Breast epithelium (tissue), 4 donors: Measurements from ENCODE around the gene FMN1. TPM values are rescaled to one million over a fixed set of nuclear protein-coding genes. Genes with fewer than 3 reads are reported as not detected.

ENCODE experiments used
- DNase-seq, 2 donors: peaks; one replicate each; pipeline ENCODE4 v3.0.0-alpha.2; 2019; ENCODE audit warnings: low spot score in 2 of 2
- H3K27ac ChIP-seq, 2 donors: fragments of 200-600 bp; sonication (generic) in 1 of 2; one replicate each; pipeline ENCODE4 v1.5.1; 2016 to 2019; ENCODE audit warnings: mild to moderate bottlenecking in 1 of 2
- H3K27me3 ChIP-seq, 2 donors: fragments of 200-600 bp; sonication (generic) in 1 of 2; one replicate each; pipeline versions ENCODE4 v1.5.1 to v1.6.0; 2017 to 2019; ENCODE audit warnings: control low read depth in 1 of 2, mild to moderate bottlenecking in 1 of 2
- H3K36me3 ChIP-seq: fragments of 200-600 bp; one replicate; pipeline ENCODE4 v1.5.1; 2019
- H3K4me1 ChIP-seq, 2 donors: fragments of 200-600 bp; sonication (generic); one replicate each; pipeline ENCODE4 v1.5.1; 2016 to 2019; ENCODE audit warnings: control low read depth in 1 of 2
- H3K4me3 ChIP-seq, 3 donors: fragments of 200-600 bp; sonication (generic); 1 replicate in 2 of 3; 2 replicates in 1 of 3; pipeline ENCODE4 v1.5.1; 2016 to 2019; ENCODE audit warnings: mild to moderate bottlenecking in 3 of 3, moderate library complexity in 2 of 3
- H3K9me3 ChIP-seq, 2 donors: fragments of 200-600 bp; sonication (generic) in 1 of 2; one replicate each; pipeline ENCODE4 v1.5.1; 2016 to 2019; ENCODE audit warnings: control low read depth in 1 of 2
- CTCF ChIP-seq, 3 donors: fragments of 450-650 bp; IDR thresholded peaks; one replicate each; pipeline ENCODE4 v1.5.1; 2016 to 2017; ENCODE audit warnings: antibody characterized with exemption in 3 of 3, mild to moderate bottlenecking in 3 of 3, moderate library complexity in 3 of 3
- POLR2A ChIP-seq: fragments of 450-650 bp; IDR thresholded peaks from one replicate; pipeline ENCODE4 v1.6.1; 2016; ENCODE audit warnings: antibody characterized with exemption, mild to moderate bottlenecking, moderate library complexity
- POLR2AphosphoS5 ChIP-seq, 3 donors: sonication (generic); formaldehyde crosslinking; IDR thresholded peaks; one replicate each; pipeline ENCODE4 v1.6.1; 2017; ENCODE audit warnings: antibody characterized with exemption in 3 of 3
- intact Hi-C: fragments of 100-400 bp; cut with DNase I; formaldehyde crosslinking; loops from one replicate; pipeline ENCODE4 v1.15.1; 2023; ENCODE audit warnings: low total_unique reads
- total RNA-seq, 3 donors: library from RNA; depleted of rRNA; stranded (reverse); fragments of >200 nt; gene quantifications; one replicate each; pipeline ENCODE4 v1.1.0, GENCODE V29; 2016

The FMN1 gene
- total RNA-seq, 3 donors from 2014 or later: 33.1 to 56.8 (median 50.7) TPM

GRCh38 chr15:32880642-32881041 lies 313.9 kb downstream of the FMN1 start:
- Histone ChIP-seq H3K9me3 (no peaks in the 10 kb centered on the region), H3K27me3 (no peaks in the 10 kb centered on the region), H3K36me3 (no peaks in the 10 kb centered on the region), H3K4me3 (no peak overlapping the region), H3K4me1 (no peaks in the 10 kb centered on the region), H3K27ac (no peak overlapping the region)
- intact Hi-C loops: no loop called here
- DNase-seq: no peak
- TF ChIP-seq POLR2AphosphoS5 (IDR thresholded peaks at IDR 0.05) (no peak), CTCF (IDR thresholded peaks at IDR 0.05) (no peak), POLR2A (no peak)

GRCh38 chr15:32879980-32880379 lies 314.5 kb downstream of the FMN1 start:
- no peaks in the 10 kb centered on the region for H3K9me3 ChIP-seq
- no peaks in the 10 kb centered on the region for H3K27me3 ChIP-seq
- H3K4me3 ChIP-seq: no peak overlapping the region
- DNase-seq: no peak
- TF ChIP-seq POLR2AphosphoS5 (IDR thresholded peaks at IDR 0.05) (no peak), POLR2A (no peak), CTCF (IDR thresholded peaks at IDR 0.05) (no peak)
- H3K27ac ChIP-seq: no peak overlapping the region
- no peaks in the 10 kb centered on the region for H3K4me1 ChIP-seq
- H3K36me3 ChIP-seq: no peaks in the 10 kb centered on the region
- intact Hi-C loops: no loop called here

GRCh38 chr15:32878869-32879805 lies 315.4 kb downstream of the FMN1 start:
- H3K27ac ChIP-seq: peak overlapping the region in 1 of 2 donors; percentile 59
- no peak overlapping the region for H3K4me3 ChIP-seq
- TF ChIP-seq CTCF (IDR thresholded peaks at IDR 0.05) (no peak), POLR2AphosphoS5 (IDR thresholded peaks at IDR 0.05) (peak in 1 of 3 donors; percentile 42)
- no peaks in the 10 kb centered on the region for H3K27me3 ChIP-seq
- no peak for DNase-seq
- H3K4me1 ChIP-seq: no peaks in the 10 kb centered on the region
- no peaks in the 10 kb centered on the region for H3K36me3 ChIP-seq
- H3K9me3 ChIP-seq: no peaks in the 10 kb centered on the region
- intact Hi-C loops: no loop called here

GRCh38 chr15:32878342-32878741 lies 316.2 kb downstream of the FMN1 start:
- no peak overlapping the region for H3K4me3 ChIP-seq
- H3K9me3 ChIP-seq: no peaks in the 10 kb centered on the region
- no peak for TF ChIP-seq CTCF (IDR thresholded peaks at IDR 0.05)
- no peak for TF ChIP-seq POLR2A
- no peak for TF ChIP-seq POLR2AphosphoS5 (IDR thresholded peaks at IDR 0.05)
- DNase-seq: no peak
- H3K4me1 ChIP-seq: no peaks in the 10 kb centered on the region
- intact Hi-C loops: no loop called here
- H3K27me3 ChIP-seq: no peaks in the 10 kb centered on the region
- H3K27ac ChIP-seq: no peak overlapping the region
- no peaks in the 10 kb centered on the region for H3K36me3 ChIP-seq

- DNase-seq: no peak
These were observed 317.1 kb downstream of the FMN1 start for GRCh38 chr15:32877252-32878019.

More at GRCh38 chr15:32877252-32878019, 317.1 kb downstream of the FMN1 start:
- Histone ChIP-seq H3K4me1 (no peaks in the 10 kb centered on the region), H3K4me3 (no peak overlapping the region), H3K27ac (no peak overlapping the region), H3K36me3 (no peaks in the 10 kb centered on the region), H3K9me3 (no peaks in the 10 kb centered on the region), H3K27me3 (no peaks in the 10 kb centered on the region)
- TF ChIP-seq POLR2A: no peak
- no peak for TF ChIP-seq CTCF (IDR thresholded peaks at IDR 0.05)
- intact Hi-C loops: no loop called here
